ENCODE results near the gene CCDC87.

CCDC87 gene

GRCh38 chr11:66570850-66571180 lies 22.0 kb downstream of the CCDC87 start:
- no peaks in the 10 kb centered on the region for H3K27me3 ChIP-seq (ENCODE audit: low read length)
- H3K9me2 ChIP-seq (replicated peaks; ENCODE audit: insufficient read depth, low read length), result no peaks in the 10 kb centered on the region
- H4K20me1 ChIP-seq (ENCODE audit: low read depth, low read length), result no peaks in the 10 kb centered on the region
- H3K4me2 ChIP-seq (ENCODE audit: low read depth, low read length, poor library complexity, severe bottlenecking), result no peak overlapping the region
- no peaks in the 10 kb centered on the region for H3F3A ChIP-seq (ENCODE audit: insufficient read depth)
- no peak overlapping the region for H3K9ac ChIP-seq (ENCODE audit: low read length)
- TF ChIP-seq CTCF (IDR thresholded peaks at IDR 0.05; ENCODE audit: insufficient read depth, low read length, poor library complexity, severe bottlenecking) (no peak), EZH2phosphoT487 (conservative IDR thresholded peaks at IDR 0.05; ENCODE audit: low read length) (no peak)
- no peak overlapping the region for H2AFZ ChIP-seq (ENCODE audit: low read depth, low read length, severe bottlenecking)
- no peaks in the 10 kb centered on the region for H3K36me3 ChIP-seq (ENCODE audit: low read length)
- no peak overlapping the region for H3K4me3 ChIP-seq (ENCODE audit: insufficient read depth, low read length, poor library complexity, severe bottlenecking)
- no peak overlapping the region for H3K27ac ChIP-seq (ENCODE audit: low read depth, low read length)
- H3K79me2 ChIP-seq (ENCODE audit: insufficient read depth, low read length), result no peaks in the 10 kb centered on the region
- no peaks in the 10 kb centered on the region for H3K9me3 ChIP-seq (ENCODE audit: insufficient read depth, low read length)

- H3K27me3 ChIP-seq (ENCODE audit: low read length), result no peaks in the 10 kb centered on the region
- no peaks in the 10 kb centered on the region for H3K9me2 ChIP-seq (replicated peaks; ENCODE audit: insufficient read depth, low read length)
- no peaks in the 10 kb centered on the region for H3K9me3 ChIP-seq (ENCODE audit: insufficient read depth, low read length)
- H3K4me3 ChIP-seq (ENCODE audit: insufficient read depth, low read length, poor library complexity, severe bottlenecking), result no peak overlapping the region
- no peaks in the 10 kb centered on the region for H3F3A ChIP-seq (ENCODE audit: insufficient read depth)
- TF ChIP-seq EZH2phosphoT487 (conservative IDR thresholded peaks at IDR 0.05; ENCODE audit: low read length) (no peak), CTCF (IDR thresholded peaks at IDR 0.05; ENCODE audit: insufficient read depth, low read length, poor library complexity, severe bottlenecking) (no peak)
- no peaks in the 10 kb centered on the region for H3K36me3 ChIP-seq (ENCODE audit: low read length)
- no peak overlapping the region for H3K27ac ChIP-seq (ENCODE audit: low read depth, low read length)
- no peak overlapping the region for H3K9ac ChIP-seq (ENCODE audit: low read length)
- H3K4me2 ChIP-seq (ENCODE audit: low read depth, low read length, poor library complexity, severe bottlenecking), result no peak overlapping the region
- H4K20me1 ChIP-seq (ENCODE audit: low read depth, low read length), result no peaks in the 10 kb centered on the region
- no peaks in the 10 kb centered on the region for H3K79me2 ChIP-seq (ENCODE audit: insufficient read depth, low read length)
- H2AFZ ChIP-seq (ENCODE audit: low read depth, low read length, severe bottlenecking), result no peak overlapping the region
These were observed 22.6 kb downstream of the CCDC87 start for GRCh38 chr11:66570079-66570849.

GRCh38 chr11:66569076-66569475 lies 23.8 kb downstream of the CCDC87 start:
- Histone ChIP-seq H3K79me2 (ENCODE audit: insufficient read depth, low read length) (no peaks in the 10 kb centered on the region), H2AFZ (ENCODE audit: low read depth, low read length, severe bottlenecking) (no peak overlapping the region), H3K36me3 (ENCODE audit: low read length) (no peaks in the 10 kb centered on the region), H3K9ac (ENCODE audit: low read length) (no peak overlapping the region), H3K4me2 (ENCODE audit: low read depth, low read length, poor library complexity, severe bottlenecking) (no peak overlapping the region), H3K9me2 (replicated peaks; ENCODE audit: insufficient read depth, low read length) (no peaks in the 10 kb centered on the region), H3K27me3 (ENCODE audit: low read length) (no peaks in the 10 kb centered on the region), H3F3A (ENCODE audit: insufficient read depth) (no peaks in the 10 kb centered on the region), H3K4me3 (ENCODE audit: insufficient read depth, low read length, poor library complexity, severe bottlenecking) (no peak overlapping the region), H3K27ac (ENCODE audit: low read depth, low read length) (no peak overlapping the region), H3K9me3 (ENCODE audit: insufficient read depth, low read length) (no peaks in the 10 kb centered on the region), H4K20me1 (ENCODE audit: low read depth, low read length) (no peaks in the 10 kb centered on the region)
- TF ChIP-seq EZH2phosphoT487 (conservative IDR thresholded peaks at IDR 0.05; ENCODE audit: low read length), result no peak
- no peak for TF ChIP-seq CTCF (IDR thresholded peaks at IDR 0.05; ENCODE audit: insufficient read depth, low read length, poor library complexity, severe bottlenecking)
